GM12865 (cell line): ENCODE data around the gene KCNT1.

Experiments used
- DNase-seq: peaks from one replicate; pipeline ENCODE4 v3.0.0; 2010; ENCODE audit warnings: low read depth
- H3K4me3 ChIP-seq: 2 replicates; pipeline ENCODE4 v1.5.1; 2011; ENCODE audit warnings: mild to moderate bottlenecking, low read depth, low read length, control low read depth
- TF ChIP-seq, protein P1 (sequence below): IDR thresholded peaks from 2 replicates; pipeline ENCODE4 v1.5.1; 2011; ENCODE audit warnings: low read length, control low read depth, low read depth, inconsistent platforms; ENCODE audit not compliant: insufficient read depth; ENCODE audit errors: missing control alignments

The KCNT1 gene

DNA sequence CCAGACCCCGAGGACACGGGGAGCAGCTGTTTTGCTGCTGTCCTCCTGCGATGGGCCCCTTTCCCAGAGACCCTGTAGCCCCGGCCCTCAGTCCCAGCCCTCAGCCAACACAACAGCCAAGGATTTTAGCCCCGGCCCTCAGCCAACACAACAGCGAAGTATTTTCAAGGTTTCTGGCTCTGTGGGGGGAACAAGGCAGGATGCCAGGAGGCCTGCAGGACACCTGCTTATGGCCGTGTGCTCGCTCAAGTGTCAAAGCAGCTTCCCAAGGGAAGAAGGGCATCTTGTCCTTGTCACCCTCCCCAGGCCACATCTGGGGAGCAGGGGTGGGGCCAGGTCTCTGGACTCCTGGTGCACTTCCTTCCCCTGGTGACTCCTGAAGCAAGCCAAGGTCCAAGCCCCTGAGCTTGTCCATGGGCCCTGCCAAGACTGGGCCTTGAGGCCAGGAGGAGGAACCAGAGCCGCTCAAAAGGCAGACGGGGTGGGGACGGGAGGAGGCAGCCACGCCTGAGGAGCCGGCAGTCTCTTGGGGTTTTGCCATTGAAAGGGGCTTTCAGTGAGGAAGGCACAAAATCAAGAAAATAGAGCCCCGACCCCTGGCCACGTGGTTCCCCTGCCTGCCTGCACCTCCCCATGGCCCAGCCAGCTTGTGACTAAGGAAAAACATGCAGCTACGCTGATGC, 10.8 kb downstream of the KCNT1 start:
- DNase-seq: no peak
- H3K4me3 ChIP-seq: no peak overlapping the region
- TF ChIP-seq, protein P1, sequence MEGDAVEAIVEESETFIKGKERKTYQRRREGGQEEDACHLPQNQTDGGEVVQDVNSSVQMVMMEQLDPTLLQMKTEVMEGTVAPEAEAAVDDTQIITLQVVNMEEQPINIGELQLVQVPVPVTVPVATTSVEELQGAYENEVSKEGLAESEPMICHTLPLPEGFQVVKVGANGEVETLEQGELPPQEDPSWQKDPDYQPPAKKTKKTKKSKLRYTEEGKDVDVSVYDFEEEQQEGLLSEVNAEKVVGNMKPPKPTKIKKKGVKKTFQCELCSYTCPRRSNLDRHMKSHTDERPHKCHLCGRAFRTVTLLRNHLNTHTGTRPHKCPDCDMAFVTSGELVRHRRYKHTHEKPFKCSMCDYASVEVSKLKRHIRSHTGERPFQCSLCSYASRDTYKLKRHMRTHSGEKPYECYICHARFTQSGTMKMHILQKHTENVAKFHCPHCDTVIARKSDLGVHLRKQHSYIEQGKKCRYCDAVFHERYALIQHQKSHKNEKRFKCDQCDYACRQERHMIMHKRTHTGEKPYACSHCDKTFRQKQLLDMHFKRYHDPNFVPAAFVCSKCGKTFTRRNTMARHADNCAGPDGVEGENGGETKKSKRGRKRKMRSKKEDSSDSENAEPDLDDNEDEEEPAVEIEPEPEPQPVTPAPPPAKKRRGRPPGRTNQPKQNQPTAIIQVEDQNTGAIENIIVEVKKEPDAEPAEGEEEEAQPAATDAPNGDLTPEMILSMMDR: no peak

GRCh38 chr9:135714242-135715055, 12.5 kb downstream of the KCNT1 start:
- no peak overlapping the region for H3K4me3 ChIP-seq
- TF ChIP-seq, protein P1: no peak
- no peak for DNase-seq

- H3K4me3 ChIP-seq: no peak overlapping the region
- TF ChIP-seq, protein P1: no peak
- no peak for DNase-seq
These were observed 13.1 kb downstream of the KCNT1 start for GRCh38 chr9:135715056-135715595.

DNA sequence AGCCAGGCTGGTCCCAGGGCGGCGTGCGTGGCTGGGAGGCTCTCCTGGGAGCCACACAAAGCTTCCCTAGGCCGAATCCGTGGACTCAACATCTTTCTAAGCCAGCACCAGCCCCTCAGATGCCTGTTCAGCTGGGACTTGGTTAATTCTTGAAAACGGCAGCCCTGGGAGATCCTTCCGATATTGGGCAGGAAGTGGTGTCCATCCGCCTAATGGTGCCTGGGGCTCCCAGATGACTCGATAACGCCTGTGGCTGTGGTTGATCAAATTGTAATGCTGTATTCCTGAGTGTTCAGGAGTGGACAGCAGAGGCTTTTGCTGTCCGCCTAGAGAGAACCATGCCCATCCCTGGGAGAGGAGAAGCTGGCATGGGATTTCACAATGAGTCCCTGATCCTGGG, 14.1 kb downstream of the KCNT1 start:
- TF ChIP-seq, protein P1: no peak
- no peak overlapping the region for H3K4me3 ChIP-seq
- DNase-seq: no peak

- H3K4me3 ChIP-seq: no peak overlapping the region
- DNase-seq: no peak
- TF ChIP-seq, protein P1: no peak
These were observed 15.4 kb downstream of the KCNT1 start for GRCh38 chr9:135717410-135717809.

- TF ChIP-seq, protein P1: no peak
- DNase-seq: no peak
- H3K4me3 ChIP-seq: no peak overlapping the region
These were observed 16.6 kb downstream of the KCNT1 start for GRCh38 chr9:135718616-135719015.
